Measurements from ENCODE around the gene DCLK3. TPM values are rescaled to one million over a fixed set of nuclear protein-coding genes. Genes with fewer than 3 reads are reported as not detected.

DCLK3 gene
- total RNA-seq, 3 donors from 2014 or later (not counting 1 experiment from before 2014, with no cell fraction given) = not detected

DNA sequence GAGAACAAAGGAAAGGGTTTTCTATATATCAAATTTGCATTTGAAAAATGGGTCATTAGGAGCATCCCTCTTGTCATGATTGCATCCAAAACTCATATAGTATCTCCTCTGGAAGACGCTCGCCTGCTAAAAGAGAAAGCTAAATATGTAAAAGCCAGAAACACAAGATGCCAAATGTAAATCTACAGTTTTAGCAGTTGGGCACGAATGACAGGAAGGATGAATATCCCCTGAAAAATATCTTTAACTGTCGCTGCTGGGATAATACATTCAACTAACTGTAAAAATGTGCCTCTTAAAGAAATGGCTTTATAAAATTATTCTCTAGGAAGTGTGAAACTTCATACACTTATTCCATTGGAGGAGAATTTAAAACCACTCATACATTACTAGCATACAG, 101.7 kb downstream of the DCLK3 start:
- Mint-ChIP-seq H3K36me3 (no peaks in the 10 kb centered on the region), H3K9me3 (no peaks in the 10 kb centered on the region), H3K4me1 (no peaks in the 10 kb centered on the region), H3K4me3 (no peak overlapping the region), H3K27me3 (ENCODE audit: low read depth in 2 of 2) (peaks cover 3 to 18% of the 10 kb centered on the region in 2 donors), H3K27ac (no peak overlapping the region)
- Histone ChIP-seq H3K27me3 (ENCODE audit: control insufficient read depth, insufficient read depth, low read length) (no peaks in the 10 kb centered on the region), H3K27ac (ENCODE audit: low read length) (no peak overlapping the region), H3K36me3 (ENCODE audit: control insufficient read depth, insufficient read depth, low read length) (no peaks in the 10 kb centered on the region), H3K4me3 (ENCODE audit: low read length) (no peak overlapping the region), H3K4me1 (ENCODE audit: control insufficient read depth, insufficient read depth, low read length) (no peaks in the 10 kb centered on the region), H3K9me3 (ENCODE audit: control insufficient read depth, insufficient read depth, low read length) (no peaks in the 10 kb centered on the region)
- no peak for TF ChIP-seq CTCF (IDR thresholded peaks at IDR 0.05)
- WGBS (ENCODE audit: insufficient coverage) = 100% methylated on average over 2 of the region's 4 CpGs
- intact Hi-C loops (cut with micrococcal nuclease) = no loop called here
- ATAC-seq = no peak
- DNase-seq = no peak

Other genes starting within 250 kb of the DCLK3 start
- 100 to 1,000 TPM; 105 to 158 (median 139) TPM for gene TRANK1, start 180.5 kb upstream of the DCLK3 start, total RNA-seq
- 10 to 100 TPM; 25.6 to 33.7 (median 32.5) TPM for gene EPM2AIP1, start 228.6 kb upstream of the DCLK3 start, total RNA-seq
- gene MLH1, start 229.0 kb upstream of the DCLK3 start, total RNA-seq = 10 to 100 TPM; 26.9 to 42.6 (median 27.3) TPM